CD4-positive, alpha-beta T cell (primary cell): ENCODE results near the gene KSR2. TPM values are rescaled to one million over a fixed set of nuclear protein-coding genes. Genes with fewer than 3 reads are reported as not detected.

Experiments used
- ATAC-seq: fragments of 200-7000 bp; cut with Tn5 transposase; one replicate; pipeline ENCODE4 v1.10.0; 2022; ENCODE audit warnings: mild to moderate bottlenecking; ENCODE audit not compliant: poor library complexity
- CTCF ChIA-PET: fragments of 350-600 bp; sonication (Branson Sonifier 250); formaldehyde crosslinking; loops from one replicate; lab custom pipeline; 2021; ENCODE audit warnings: antibody characterized with exemption, inconsistent platforms; lab: Charles Lee
- POLR2A ChIA-PET: fragments of 350-600 bp; sonication (Branson Sonifier 250); formaldehyde crosslinking; loops from one replicate; lab custom pipeline; 2021; ENCODE audit warnings: antibody characterized with exemption, inconsistent platforms; lab: Charles Lee
- DNase-seq, 14 experiments: peaks; one replicate each; pipeline ENCODE4 v3.0.0-alpha.2; 2013 to 2020; ENCODE audit warnings: mixed read lengths in 2 of 14
- H3K27ac ChIP-seq, 2 donors: one replicate each; pipeline versions ENCODE4 v1.5.1 to v1.7.0; 2013; ENCODE audit warnings: low read length in 2 of 2, low read depth in 1 of 2, mild to moderate bottlenecking in 1 of 2
- H3K27me3 ChIP-seq, 2 experiments: 1 replicate in 1 of 2; 2 replicates in 1 of 2; pipeline versions ENCODE4 v1.6.1 to v1.7.0; 2013; ENCODE audit warnings: low read length in 2 of 2, control low read depth in 1 of 2, mild to moderate bottlenecking in 1 of 2, moderate library complexity in 1 of 2; ENCODE audit not compliant: insufficient read depth in 2 of 2, control insufficient read depth in 1 of 2
- H3K36me3 ChIP-seq: one replicate; pipeline ENCODE4 v1.6.1; 2013; ENCODE audit warnings: low read length, control low read depth; ENCODE audit not compliant: insufficient read depth
- H3K4me1 ChIP-seq: one replicate; pipeline ENCODE4 v1.6.1; 2013; ENCODE audit warnings: low read length, control low read depth; ENCODE audit not compliant: insufficient read depth
- H3K4me3 ChIP-seq: one replicate; pipeline ENCODE4 v1.5.1; 2013; ENCODE audit warnings: mild to moderate bottlenecking, low read length, moderate library complexity
- H3K9me3 ChIP-seq, 2 experiments: 1 replicate in 1 of 2; 2 replicates in 1 of 2; pipeline versions ENCODE4 v1.6.1 to v1.7.0; 2013; ENCODE audit warnings: low read length in 2 of 2, mild to moderate bottlenecking in 2 of 2, control low read depth in 1 of 2, moderate library complexity in 1 of 2; ENCODE audit not compliant: control insufficient read depth in 1 of 2, insufficient read depth in 1 of 2
- H3K27ac Mint-ChIP-seq: one replicate; pipeline ENCODE4 v1.8.0; 2020; ENCODE audit warnings: mixed read lengths
- H3K27me3 Mint-ChIP-seq: one replicate; pipeline ENCODE4 v1.8.0; 2021; ENCODE audit warnings: mixed read lengths
- H3K36me3 Mint-ChIP-seq: one replicate; pipeline ENCODE4 v1.8.0; 2021; ENCODE audit warnings: low read depth, mixed read lengths
- H3K4me1 Mint-ChIP-seq: one replicate; pipeline ENCODE4 v1.8.0; 2021; ENCODE audit warnings: low read depth, mixed read lengths
- H3K4me3 Mint-ChIP-seq: one replicate; pipeline ENCODE4 v1.8.0; 2020; ENCODE audit warnings: mild to moderate bottlenecking, mixed read lengths
- H3K9me3 Mint-ChIP-seq: one replicate; pipeline ENCODE4 v1.8.0; 2020; ENCODE audit warnings: mixed read lengths
- intact Hi-C, 2 experiments: fragments of 100-400 bp; cut with DNase I in 1 of 2; cut with micrococcal nuclease in 1 of 2; formaldehyde crosslinking; loops; one replicate each; pipeline versions ENCODE4 v1.15.1 to v1.9.0; 2023 to 2025; cut with DNase I, micrococcal nuclease
- total RNA-seq, 174 experiments: library from RNA in 2 of 174; stranded (reverse) in 2 of 174; gene quantifications; one replicate each; pipeline ENCODE4 v1.2.3 and lab custom pipeline; 2021 to 2026
- TF ChIP-seq, protein P1 (sequence below): fragments of 200-600 bp; IDR thresholded peaks from one replicate; pipeline ENCODE4 v1.8.0; 2022; ENCODE audit warnings: antibody characterized with exemption, mild to moderate bottlenecking

The KSR2 gene
- total RNA-seq, 2 experiments from 2014 or later = 0.05 to 0.17 TPM

GRCh38 chr12:117580015-117580717 is 388.6 kb downstream of the KSR2 start:
- peaks cover 0 to 5% of the 10 kb centered on the region in 2 experiments for H3K9me3 ChIP-seq
- H3K36me3 ChIP-seq = no peaks in the 10 kb centered on the region
- H3K4me3 ChIP-seq = no peak overlapping the region
- H3K9me3 Mint-ChIP-seq = no peaks in the 10 kb centered on the region
- no peak overlapping the region for H3K27ac ChIP-seq
- TF ChIP-seq, protein P1, sequence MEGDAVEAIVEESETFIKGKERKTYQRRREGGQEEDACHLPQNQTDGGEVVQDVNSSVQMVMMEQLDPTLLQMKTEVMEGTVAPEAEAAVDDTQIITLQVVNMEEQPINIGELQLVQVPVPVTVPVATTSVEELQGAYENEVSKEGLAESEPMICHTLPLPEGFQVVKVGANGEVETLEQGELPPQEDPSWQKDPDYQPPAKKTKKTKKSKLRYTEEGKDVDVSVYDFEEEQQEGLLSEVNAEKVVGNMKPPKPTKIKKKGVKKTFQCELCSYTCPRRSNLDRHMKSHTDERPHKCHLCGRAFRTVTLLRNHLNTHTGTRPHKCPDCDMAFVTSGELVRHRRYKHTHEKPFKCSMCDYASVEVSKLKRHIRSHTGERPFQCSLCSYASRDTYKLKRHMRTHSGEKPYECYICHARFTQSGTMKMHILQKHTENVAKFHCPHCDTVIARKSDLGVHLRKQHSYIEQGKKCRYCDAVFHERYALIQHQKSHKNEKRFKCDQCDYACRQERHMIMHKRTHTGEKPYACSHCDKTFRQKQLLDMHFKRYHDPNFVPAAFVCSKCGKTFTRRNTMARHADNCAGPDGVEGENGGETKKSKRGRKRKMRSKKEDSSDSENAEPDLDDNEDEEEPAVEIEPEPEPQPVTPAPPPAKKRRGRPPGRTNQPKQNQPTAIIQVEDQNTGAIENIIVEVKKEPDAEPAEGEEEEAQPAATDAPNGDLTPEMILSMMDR = no peak
- intact Hi-C loops = no loop called here
- no peaks in the 10 kb centered on the region for H3K36me3 Mint-ChIP-seq
- peaks cover 7% of the 10 kb centered on the region for H3K27me3 Mint-ChIP-seq
- H3K27ac Mint-ChIP-seq = no peak overlapping the region
- peaks cover 0 to 5% of the 10 kb centered on the region in 2 experiments for H3K27me3 ChIP-seq
- no peaks in the 10 kb centered on the region for H3K4me1 ChIP-seq
- no peak for DNase-seq
- H3K4me3 Mint-ChIP-seq = no peak overlapping the region
- ChIA-PET POLR2A (no interaction called here), CTCF (no interaction called here)
- no peaks in the 10 kb centered on the region for H3K4me1 Mint-ChIP-seq
- no peak for ATAC-seq

DNA sequence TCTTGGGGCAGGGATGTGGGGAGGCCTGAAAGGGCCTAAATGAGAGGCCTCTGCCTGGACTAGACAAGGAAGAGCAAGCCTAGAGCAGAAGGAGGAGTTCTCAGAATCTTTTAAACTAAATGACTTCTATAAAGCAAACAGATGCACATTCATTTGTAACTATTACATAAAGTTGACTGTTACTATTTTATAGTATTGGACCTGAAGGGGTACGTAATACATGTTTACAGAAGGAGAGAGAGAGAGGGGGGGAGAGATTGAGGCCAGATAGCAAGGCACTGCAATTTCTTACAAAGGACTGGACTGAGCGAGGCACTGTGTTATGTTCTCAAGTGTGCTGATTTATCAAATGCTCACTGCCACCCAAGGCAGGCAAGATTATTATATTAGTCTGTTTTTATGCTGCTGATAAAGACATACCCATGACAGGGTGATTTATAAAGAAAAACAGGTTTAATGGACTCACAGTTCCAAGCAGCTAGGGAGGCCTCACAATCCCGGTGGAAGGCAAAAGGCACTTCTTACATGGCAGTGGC is 391.6 kb downstream of the KSR2 start:
- H3K9me3 ChIP-seq = peaks cover 0 to 5% of the 10 kb centered on the region in 2 experiments
- ATAC-seq = no peak
- H3K4me1 Mint-ChIP-seq = no peaks in the 10 kb centered on the region
- H3K36me3 Mint-ChIP-seq = no peaks in the 10 kb centered on the region
- peaks cover 0 to 4% of the 10 kb centered on the region in 2 experiments for H3K27me3 ChIP-seq
- H3K4me1 ChIP-seq = no peaks in the 10 kb centered on the region
- DNase-seq = no peak
- no peak overlapping the region for H3K27ac Mint-ChIP-seq
- H3K4me3 ChIP-seq = no peak overlapping the region
- intact Hi-C loops = no loop called here
- H3K27ac ChIP-seq = no peak overlapping the region
- TF ChIP-seq, protein P1 = no peak
- ChIA-PET POLR2A (no interaction called here), CTCF (no interaction called here)
- H3K36me3 ChIP-seq = no peaks in the 10 kb centered on the region
- no peaks in the 10 kb centered on the region for H3K9me3 Mint-ChIP-seq
- no peak overlapping the region for H3K4me3 Mint-ChIP-seq
- no peaks in the 10 kb centered on the region for H3K27me3 Mint-ChIP-seq

DNA sequence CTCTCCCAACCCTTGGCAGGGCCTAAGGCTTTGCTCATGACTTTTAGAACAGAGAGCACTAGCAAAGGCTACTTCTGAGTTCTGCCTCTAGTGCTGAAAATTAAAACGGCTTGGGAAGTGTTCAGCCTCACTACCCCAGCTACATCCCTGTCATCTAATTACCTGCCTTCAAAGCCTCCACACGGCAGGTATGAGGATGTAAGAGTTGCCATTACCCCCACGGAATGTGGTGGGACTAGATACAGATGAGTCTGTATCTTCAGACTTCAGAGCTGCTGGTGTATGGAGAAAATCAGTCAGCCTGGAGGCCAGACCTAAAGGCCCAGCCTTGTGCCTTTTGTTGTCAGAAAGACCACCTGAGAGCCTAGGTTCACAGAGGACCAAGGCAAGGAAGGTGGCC is 392.7 kb downstream of the KSR2 start:
- no peaks in the 10 kb centered on the region for H3K9me3 Mint-ChIP-seq
- intact Hi-C loops = no loop called here
- ChIA-PET POLR2A (no interaction called here), CTCF (no interaction called here)
- Histone ChIP-seq H3K4me1 (no peaks in the 10 kb centered on the region), H3K27me3 (no peaks in the 10 kb centered on the region), H3K4me3 (no peak overlapping the region), H3K36me3 (no peaks in the 10 kb centered on the region), H3K9me3 (peaks cover 0 to 5% of the 10 kb centered on the region in 2 experiments), H3K27ac (no peak overlapping the region)
- DNase-seq = no peak
- H3K4me1 Mint-ChIP-seq = no peaks in the 10 kb centered on the region
- H3K27me3 Mint-ChIP-seq = no peaks in the 10 kb centered on the region
- H3K27ac Mint-ChIP-seq = no peak overlapping the region
- H3K36me3 Mint-ChIP-seq = no peaks in the 10 kb centered on the region
- ATAC-seq = no peak
- TF ChIP-seq, protein P1 = no peak
- no peak overlapping the region for H3K4me3 Mint-ChIP-seq
